ENCODE measurements around the gene DUOX2.

GRCh38 chr15:45148076-45149059 lies 34.4 kb upstream of the DUOX2 start:
- no peak for TF ChIP-seq PRDM4 (tag by site-specific recombination; IDR thresholded peaks at IDR 0.05)
- TF ChIP-seq, protein P1, sequence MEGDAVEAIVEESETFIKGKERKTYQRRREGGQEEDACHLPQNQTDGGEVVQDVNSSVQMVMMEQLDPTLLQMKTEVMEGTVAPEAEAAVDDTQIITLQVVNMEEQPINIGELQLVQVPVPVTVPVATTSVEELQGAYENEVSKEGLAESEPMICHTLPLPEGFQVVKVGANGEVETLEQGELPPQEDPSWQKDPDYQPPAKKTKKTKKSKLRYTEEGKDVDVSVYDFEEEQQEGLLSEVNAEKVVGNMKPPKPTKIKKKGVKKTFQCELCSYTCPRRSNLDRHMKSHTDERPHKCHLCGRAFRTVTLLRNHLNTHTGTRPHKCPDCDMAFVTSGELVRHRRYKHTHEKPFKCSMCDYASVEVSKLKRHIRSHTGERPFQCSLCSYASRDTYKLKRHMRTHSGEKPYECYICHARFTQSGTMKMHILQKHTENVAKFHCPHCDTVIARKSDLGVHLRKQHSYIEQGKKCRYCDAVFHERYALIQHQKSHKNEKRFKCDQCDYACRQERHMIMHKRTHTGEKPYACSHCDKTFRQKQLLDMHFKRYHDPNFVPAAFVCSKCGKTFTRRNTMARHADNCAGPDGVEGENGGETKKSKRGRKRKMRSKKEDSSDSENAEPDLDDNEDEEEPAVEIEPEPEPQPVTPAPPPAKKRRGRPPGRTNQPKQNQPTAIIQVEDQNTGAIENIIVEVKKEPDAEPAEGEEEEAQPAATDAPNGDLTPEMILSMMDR (tag by site-specific recombination; IDR thresholded peaks at IDR 0.05) = no peak
- TF ChIP-seq TCF7L2 (IDR thresholded peaks at IDR 0.05; ENCODE audit: borderline replicate concordance, low read depth, low read length) = no peak
- TF ChIP-seq ZNF747 (tag by site-specific recombination; IDR thresholded peaks at IDR 0.05) = no peak
- no peak for TF ChIP-seq ZIC2 (tag by site-specific recombination; IDR thresholded peaks at IDR 0.05)
- no peak for TF ChIP-seq GLI4 (tag by site-specific recombination; IDR thresholded peaks at IDR 0.05)
- TF ChIP-seq, protein P2, sequence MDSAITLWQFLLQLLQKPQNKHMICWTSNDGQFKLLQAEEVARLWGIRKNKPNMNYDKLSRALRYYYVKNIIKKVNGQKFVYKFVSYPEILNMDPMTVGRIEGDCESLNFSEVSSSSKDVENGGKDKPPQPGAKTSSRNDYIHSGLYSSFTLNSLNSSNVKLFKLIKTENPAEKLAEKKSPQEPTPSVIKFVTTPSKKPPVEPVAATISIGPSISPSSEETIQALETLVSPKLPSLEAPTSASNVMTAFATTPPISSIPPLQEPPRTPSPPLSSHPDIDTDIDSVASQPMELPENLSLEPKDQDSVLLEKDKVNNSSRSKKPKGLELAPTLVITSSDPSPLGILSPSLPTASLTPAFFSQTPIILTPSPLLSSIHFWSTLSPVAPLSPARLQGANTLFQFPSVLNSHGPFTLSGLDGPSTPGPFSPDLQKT (IDR thresholded peaks at IDR 0.05; ENCODE audit: borderline replicate concordance, low read depth, low read length) = no peak
- TF ChIP-seq PRDM6 (tag by site-specific recombination; IDR thresholded peaks at IDR 0.05) = no peak

Data from HEK293 (cell line).